ENCODE measurements around the gene DDAH1.
"Not testable (repeated sequence)": the region's sequence is repeated elsewhere in the genome, so short reads cannot be mapped to it uniquely, and the experiment has no call there.

The DDAH1 gene

GRCh38 chr1:85465099-85465785 lies at the start of gene DDAH1:
DDAH1 (minus strand) TSS chr1:85465159; CDS start chr1:85465045, 114 bp downstream.
- Histone ChIP-seq H3K9me3 (ENCODE audit: severe bottlenecking) (no peaks in the 10 kb centered on the region), H3K27ac (peak within 1 kb of the TSS; percentile 74), H3K4me3 (ENCODE audit: low read depth, low read length) (peak within 1 kb of the TSS; percentile 70), H3K36me3 (0 out of 2 replicates have a peak, but pooled peaks cover 3% of the 10 kb centered on the region), H3K27me3 (ENCODE audit: insufficient read depth, low read depth, severe bottlenecking) (no peaks in the 10 kb centered on the region)
- peak; percentile 69 for DNase-seq
- no peak for TF ChIP-seq CTCF (IDR thresholded peaks at IDR 0.05; ENCODE audit: low read depth, low read length)

GRCh38 chr1:85513998-85514397 lies 49.0 kb upstream of the DDAH1 start:
- H3K4me3 ChIP-seq (ENCODE audit: low read depth, low read length); H3K27ac ChIP-seq; H3K27me3 ChIP-seq (ENCODE audit: insufficient read depth, low read depth, severe bottlenecking); DNase-seq; H3K36me3 ChIP-seq; H3K9me3 ChIP-seq (ENCODE audit: severe bottlenecking): not testable (repeated sequence)

GRCh38 chr1:85504417-85504816 lies 39.5 kb upstream of the DDAH1 start:
- no peak for TF ChIP-seq CTCF (IDR thresholded peaks at IDR 0.05; ENCODE audit: low read depth, low read length)
- H3K4me3 ChIP-seq (ENCODE audit: low read depth, low read length), result no peak overlapping the region
- no peak overlapping the region for H3K27ac ChIP-seq
- H3K27me3 ChIP-seq (ENCODE audit: insufficient read depth, low read depth, severe bottlenecking), result no peaks in the 10 kb centered on the region
- DNase-seq, result no peak
- H3K9me3 ChIP-seq (ENCODE audit: severe bottlenecking), result no peaks in the 10 kb centered on the region
- H3K36me3 ChIP-seq, result no peaks in the 10 kb centered on the region

- H3K27me3 ChIP-seq (ENCODE audit: insufficient read depth, low read depth, severe bottlenecking), result no peaks in the 10 kb centered on the region
- no peaks in the 10 kb centered on the region for H3K36me3 ChIP-seq
- no peaks in the 10 kb centered on the region for H3K9me3 ChIP-seq (ENCODE audit: severe bottlenecking)
- no peak overlapping the region for H3K27ac ChIP-seq
- DNase-seq, result peak; percentile 59
- no peak overlapping the region for H3K4me3 ChIP-seq (ENCODE audit: low read depth, low read length)
- peak; percentile 64 for TF ChIP-seq CTCF (IDR thresholded peaks at IDR 0.05; ENCODE audit: low read depth, low read length)
Measured at GRCh38 chr1:85502625-85503083, 37.7 kb upstream of the DDAH1 start.

GRCh38 chr1:85502171-85502570 lies 37.2 kb upstream of the DDAH1 start:
- Histone ChIP-seq H3K9me3 (ENCODE audit: severe bottlenecking) (no peaks in the 10 kb centered on the region), H3K4me3 (ENCODE audit: low read depth, low read length) (no peak overlapping the region), H3K27me3 (ENCODE audit: insufficient read depth, low read depth, severe bottlenecking) (no peaks in the 10 kb centered on the region), H3K36me3 (no peaks in the 10 kb centered on the region), H3K27ac (no peak overlapping the region)
- no peak for TF ChIP-seq CTCF (IDR thresholded peaks at IDR 0.05; ENCODE audit: low read depth, low read length)
- DNase-seq, result no peak

GRCh38 chr1:85501355-85501898 lies 36.5 kb upstream of the DDAH1 start:
- TF ChIP-seq CTCF (IDR thresholded peaks at IDR 0.05; ENCODE audit: low read depth, low read length), result no peak
- Histone ChIP-seq H3K4me3 (ENCODE audit: low read depth, low read length) (no peak overlapping the region), H3K9me3 (ENCODE audit: severe bottlenecking) (no peaks in the 10 kb centered on the region)

More at GRCh38 chr1:85501355-85501898, 36.5 kb upstream of the DDAH1 start:
- no peak overlapping the region for H3K27ac ChIP-seq
- no peaks in the 10 kb centered on the region for H3K27me3 ChIP-seq (ENCODE audit: insufficient read depth, low read depth, severe bottlenecking)
- H3K36me3 ChIP-seq, result no peaks in the 10 kb centered on the region
- no peak for DNase-seq
